Stimulated activated CD4-positive, alpha-beta T cell treated with anti-CD3 and anti-CD28 coated beads, Interleukin-12 subunit alpha, Interleukin-12 subunit beta, amount 100 ng/mL, for 24 hours (primary cell): ENCODE measurements around the gene PRPF18.
A peak's percentile ranks its signal among the peaks of the same experiment; 100 is the strongest.
"Not testable (repeated sequence)": the region's sequence is repeated elsewhere in the genome, so short reads cannot be mapped to it uniquely, and the experiment has no call there.

ENCODE experiments used
- DNase-seq, 2 experiments: peaks; one replicate each; pipeline ENCODE4 v3.0.0-alpha.2; 2020; ENCODE audit warnings: low read depth in 2 of 2

PRPF18 gene

GRCh38 chr10:13586676-13587355, at the start of gene PRPF18:
PRPF18 (plus strand) TSS chr10:13586965; CDS start chr10:13587087, 122 bp downstream.
- peak; percentile 89 for DNase-seq

- not testable (repeated sequence) for DNase-seq
Observed at GRCh38 chr10:13537985-13538384, 48.8 kb upstream of the PRPF18 start.

GRCh38 chr10:13542533-13542932, 44.2 kb upstream of the PRPF18 start:
- DNase-seq: no peak

GRCh38 chr10:13550802-13551201, 36.0 kb upstream of the PRPF18 start:
- DNase-seq: no peak

- DNase-seq: no peak
Observed at GRCh38 chr10:13555884-13556510, 30.8 kb upstream of the PRPF18 start.

- no peak for DNase-seq
Observed at GRCh38 chr10:13559124-13559700, 27.6 kb upstream of the PRPF18 start.

- DNase-seq: no peak
Observed at GRCh38 chr10:13560597-13560996, 26.2 kb upstream of the PRPF18 start.

- DNase-seq: no peak
Observed at GRCh38 chr10:13563481-13564445, 23.0 kb upstream of the PRPF18 start.

- no peak for DNase-seq
Observed at GRCh38 chr10:13564576-13564975, 22.2 kb upstream of the PRPF18 start.

GRCh38 chr10:13567030-13567429, 19.7 kb upstream of the PRPF18 start:
- DNase-seq: no peak

GRCh38 chr10:13571541-13571940, 15.2 kb upstream of the PRPF18 start:
- DNase-seq: no peak

GRCh38 chr10:13573960-13574359, 12.8 kb upstream of the PRPF18 start:
- no peak for DNase-seq

- no peak for DNase-seq
Observed at GRCh38 chr10:13585195-13585751, 1.5 kb upstream of the PRPF18 start.

GRCh38 chr10:13585943-13586342, 822 bp upstream of the PRPF18 start:
- DNase-seq: no peak

GRCh38 chr10:13587391-13587790, 626 bp downstream of the PRPF18 start:
- no peak for DNase-seq

GRCh38 chr10:13589316-13589715, 2.6 kb downstream of the PRPF18 start:
- DNase-seq: no peak

- no peak for DNase-seq
Observed at GRCh38 chr10:13590886-13591285, 4.1 kb downstream of the PRPF18 start.

- DNase-seq: no peak
Observed at GRCh38 chr10:13592306-13592705, 5.5 kb downstream of the PRPF18 start.

- no peak for DNase-seq
Observed at GRCh38 chr10:13593535-13593934, 6.8 kb downstream of the PRPF18 start.

GRCh38 chr10:13594641-13595040, 7.9 kb downstream of the PRPF18 start:
- DNase-seq: no peak

GRCh38 chr10:13597909-13598308, 11.1 kb downstream of the PRPF18 start:
- no peak for DNase-seq
